ENCODE data around the gene CCDC34.

CCDC34 gene

DNA sequence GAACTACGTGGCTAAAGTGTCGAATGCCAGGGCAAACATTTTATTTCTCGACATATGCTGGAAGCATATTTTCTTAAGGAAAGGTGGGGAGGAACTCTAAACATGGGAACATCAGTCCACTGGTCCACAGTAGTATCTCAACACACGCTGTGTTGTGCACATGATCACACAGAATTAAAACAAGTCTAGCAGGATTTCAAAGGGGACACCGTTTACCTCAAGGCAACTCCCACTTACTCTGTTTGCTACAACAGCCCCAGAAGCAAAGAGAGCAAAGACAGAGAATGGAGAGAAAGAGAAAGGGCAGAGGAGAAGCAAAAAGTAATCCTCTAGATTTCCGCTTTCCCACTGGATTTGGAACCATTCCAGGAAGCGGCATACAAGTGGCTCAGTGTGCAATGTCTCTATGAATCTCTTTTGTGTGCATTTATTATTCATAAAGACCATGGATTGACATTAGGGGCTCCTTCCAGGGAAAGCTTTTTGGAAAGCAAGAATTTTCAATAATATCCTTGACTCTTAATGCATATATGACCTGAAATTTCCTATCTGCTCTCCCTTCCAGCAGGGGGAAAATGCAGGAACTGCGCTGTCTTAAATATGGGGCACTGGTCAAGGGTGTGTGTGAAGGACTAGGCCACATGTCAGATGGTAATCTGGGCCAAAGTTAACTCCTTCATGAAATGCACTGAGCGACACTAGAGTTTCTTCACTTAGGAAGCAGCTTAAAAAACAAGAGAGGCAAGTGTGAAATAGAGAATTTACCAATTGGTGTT is 34.8 kb upstream of the CCDC34 start:
- H3K4me3 ChIP-seq (ENCODE audit: low read depth, low read length, poor library complexity, severe bottlenecking) = no peak overlapping the region
- H3K4me1 ChIP-seq (ENCODE audit: insufficient read depth, low read length, severe bottlenecking) = no peaks in the 10 kb centered on the region
- no peaks in the 10 kb centered on the region for H3F3A ChIP-seq (ENCODE audit: insufficient read depth, low read length)
- H3K36me3 ChIP-seq (ENCODE audit: insufficient read depth, low read length) = no peaks in the 10 kb centered on the region
- no peak overlapping the region for H3K9ac ChIP-seq (ENCODE audit: low read length)
- no peaks in the 10 kb centered on the region for H3K9me3 ChIP-seq (ENCODE audit: low read length)
- H3K79me2 ChIP-seq (ENCODE audit: insufficient read depth, low read length) = no peaks in the 10 kb centered on the region
- H3K27me3 ChIP-seq (ENCODE audit: insufficient read depth, low read length) = no peaks in the 10 kb centered on the region
- H2AFZ ChIP-seq (ENCODE audit: low read length) = no peak overlapping the region
- H4K20me1 ChIP-seq (ENCODE audit: insufficient read depth, low read length) = no peaks in the 10 kb centered on the region
- H3K9me2 ChIP-seq (ENCODE audit: low read depth, low read length) = no peaks in the 10 kb centered on the region
- TF ChIP-seq, protein P1, sequence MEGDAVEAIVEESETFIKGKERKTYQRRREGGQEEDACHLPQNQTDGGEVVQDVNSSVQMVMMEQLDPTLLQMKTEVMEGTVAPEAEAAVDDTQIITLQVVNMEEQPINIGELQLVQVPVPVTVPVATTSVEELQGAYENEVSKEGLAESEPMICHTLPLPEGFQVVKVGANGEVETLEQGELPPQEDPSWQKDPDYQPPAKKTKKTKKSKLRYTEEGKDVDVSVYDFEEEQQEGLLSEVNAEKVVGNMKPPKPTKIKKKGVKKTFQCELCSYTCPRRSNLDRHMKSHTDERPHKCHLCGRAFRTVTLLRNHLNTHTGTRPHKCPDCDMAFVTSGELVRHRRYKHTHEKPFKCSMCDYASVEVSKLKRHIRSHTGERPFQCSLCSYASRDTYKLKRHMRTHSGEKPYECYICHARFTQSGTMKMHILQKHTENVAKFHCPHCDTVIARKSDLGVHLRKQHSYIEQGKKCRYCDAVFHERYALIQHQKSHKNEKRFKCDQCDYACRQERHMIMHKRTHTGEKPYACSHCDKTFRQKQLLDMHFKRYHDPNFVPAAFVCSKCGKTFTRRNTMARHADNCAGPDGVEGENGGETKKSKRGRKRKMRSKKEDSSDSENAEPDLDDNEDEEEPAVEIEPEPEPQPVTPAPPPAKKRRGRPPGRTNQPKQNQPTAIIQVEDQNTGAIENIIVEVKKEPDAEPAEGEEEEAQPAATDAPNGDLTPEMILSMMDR (IDR thresholded peaks at IDR 0.05; ENCODE audit: low read length) = no peak
- TF ChIP-seq EZH2 (IDR thresholded peaks at IDR 0.05; ENCODE audit: borderline replicate concordance, low read length) = no peak
- no peak overlapping the region for H3K4me2 ChIP-seq (ENCODE audit: low read length)
- H3K27ac ChIP-seq (ENCODE audit: low read depth, low read length, poor library complexity, severe bottlenecking) = no peak overlapping the region

DNA sequence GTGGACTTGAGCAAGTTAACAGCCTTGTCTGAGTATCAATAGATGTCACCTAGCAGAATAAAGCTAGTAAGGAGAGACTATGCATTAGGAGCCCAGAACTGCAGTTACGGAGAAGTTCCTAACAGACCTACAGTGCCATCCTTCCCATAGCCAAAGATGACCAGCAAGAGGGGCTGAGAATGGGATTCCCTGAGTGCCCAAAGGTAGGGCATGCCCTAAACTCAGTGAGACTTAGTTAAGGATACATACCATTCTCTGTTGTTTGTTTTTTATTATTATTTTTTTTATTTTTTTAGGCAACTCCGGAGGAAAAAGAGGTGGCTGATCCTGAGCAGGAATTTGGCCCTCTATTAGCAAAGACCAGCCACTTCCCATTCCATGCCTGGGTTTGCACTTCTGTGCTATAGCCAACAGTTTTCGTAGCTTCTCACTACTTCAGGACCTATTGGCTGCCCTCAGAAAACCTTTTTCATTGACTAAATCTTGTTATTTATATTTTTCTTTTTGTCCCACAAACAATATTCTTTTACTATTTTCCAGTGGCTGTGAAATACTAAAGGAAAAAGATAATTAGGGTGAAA is 33.3 kb upstream of the CCDC34 start:
- TF ChIP-seq EZH2 (IDR thresholded peaks at IDR 0.05; ENCODE audit: borderline replicate concordance, low read length) = no peak
- TF ChIP-seq, protein P1 (IDR thresholded peaks at IDR 0.05; ENCODE audit: low read length) = no peak
- Histone ChIP-seq H3K4me3 (ENCODE audit: low read depth, low read length, poor library complexity, severe bottlenecking) (no peak overlapping the region), H3K79me2 (ENCODE audit: insufficient read depth, low read length) (no peaks in the 10 kb centered on the region), H3K36me3 (ENCODE audit: insufficient read depth, low read length) (no peaks in the 10 kb centered on the region), H3K4me1 (ENCODE audit: insufficient read depth, low read length, severe bottlenecking) (no peaks in the 10 kb centered on the region), H3K9me2 (ENCODE audit: low read depth, low read length) (no peaks in the 10 kb centered on the region), H2AFZ (ENCODE audit: low read length) (no peak overlapping the region), H3K9ac (ENCODE audit: low read length) (no peak overlapping the region), H3K27me3 (ENCODE audit: insufficient read depth, low read length) (no peaks in the 10 kb centered on the region), H3K9me3 (ENCODE audit: low read length) (no peaks in the 10 kb centered on the region), H3K27ac (ENCODE audit: low read depth, low read length, poor library complexity, severe bottlenecking) (no peak overlapping the region), H4K20me1 (ENCODE audit: insufficient read depth, low read length) (no peaks in the 10 kb centered on the region), H3F3A (ENCODE audit: insufficient read depth, low read length) (no peaks in the 10 kb centered on the region), H3K4me2 (ENCODE audit: low read length) (no peak overlapping the region)

DNA sequence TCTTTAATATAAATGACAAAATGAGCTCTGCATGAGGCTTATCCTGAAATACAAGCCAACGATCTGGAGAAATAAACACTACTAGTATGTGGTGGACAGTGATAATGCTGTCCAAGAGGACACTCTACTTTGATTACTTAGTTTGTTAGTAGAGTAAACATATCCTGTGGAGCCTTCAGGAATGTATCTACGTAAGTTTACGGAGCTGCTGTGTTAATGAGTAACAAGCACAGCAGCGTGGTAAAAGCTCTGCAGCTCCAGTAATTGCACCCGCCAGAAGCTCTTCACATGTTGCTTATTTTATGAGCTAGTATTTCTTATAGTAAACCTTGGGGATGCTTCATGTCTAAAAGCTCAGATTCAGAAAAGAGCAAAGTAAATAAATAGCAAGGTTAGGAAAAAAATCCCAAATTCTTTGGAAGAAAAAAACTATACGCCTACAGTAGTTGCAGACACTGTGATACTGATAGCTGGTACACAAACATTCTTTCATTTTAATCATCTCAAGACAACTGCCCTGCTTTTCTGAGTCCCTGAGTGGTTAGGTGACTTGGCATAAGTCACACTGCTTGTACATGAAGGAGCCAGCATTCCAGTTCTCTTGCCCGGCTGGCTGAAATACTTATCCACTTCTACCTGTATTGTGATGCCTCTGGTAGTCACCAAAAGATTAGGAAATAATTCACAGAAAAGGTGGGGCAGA is 32.7 kb upstream of the CCDC34 start:
- Histone ChIP-seq H3F3A (ENCODE audit: insufficient read depth, low read length) (no peaks in the 10 kb centered on the region), H3K27ac (ENCODE audit: low read depth, low read length, poor library complexity, severe bottlenecking) (no peak overlapping the region), H3K4me1 (ENCODE audit: insufficient read depth, low read length, severe bottlenecking) (no peaks in the 10 kb centered on the region), H2AFZ (ENCODE audit: low read length) (no peak overlapping the region), H3K36me3 (ENCODE audit: insufficient read depth, low read length) (no peaks in the 10 kb centered on the region), H3K9ac (ENCODE audit: low read length) (no peak overlapping the region), H3K79me2 (ENCODE audit: insufficient read depth, low read length) (no peaks in the 10 kb centered on the region), H3K4me2 (ENCODE audit: low read length) (no peak overlapping the region), H3K27me3 (ENCODE audit: insufficient read depth, low read length) (no peaks in the 10 kb centered on the region), H3K9me3 (ENCODE audit: low read length) (no peaks in the 10 kb centered on the region), H3K9me2 (ENCODE audit: low read depth, low read length) (no peaks in the 10 kb centered on the region), H3K4me3 (ENCODE audit: low read depth, low read length, poor library complexity, severe bottlenecking) (no peak overlapping the region), H4K20me1 (ENCODE audit: insufficient read depth, low read length) (no peaks in the 10 kb centered on the region)
- TF ChIP-seq, protein P1 (IDR thresholded peaks at IDR 0.05; ENCODE audit: low read length) = no peak
- TF ChIP-seq EZH2 (IDR thresholded peaks at IDR 0.05; ENCODE audit: borderline replicate concordance, low read length) = no peak

Measured in OCI-LY1 (cell line).